ENCODE measurements around the gene RHOH. TPM values are rescaled to one million over a fixed set of nuclear protein-coding genes. Genes with fewer than 3 reads are reported as not detected.

RHOH gene
- total RNA-seq, 2 donors from 2014 or later, result 1.6 to 2.6 TPM

GRCh38 chr4:40176602-40177001 lies 20.2 kb upstream of the RHOH start:
- Histone ChIP-seq H3K27ac (no peak overlapping the region), H3K36me3 (no peaks in the 10 kb centered on the region), H3K4me3 (no peak overlapping the region), H3K9ac (ENCODE audit: low read depth in 2 of 2, low read length in 2 of 2) (no peak overlapping the region), H3K9me3 (no peaks in the 10 kb centered on the region), H3K27me3 (no peaks in the 10 kb centered on the region), H3K4me1 (no peaks in the 10 kb centered on the region)
- no peak for DNase-seq
- no peak for TF ChIP-seq CTCF (IDR thresholded peaks at IDR 0.05)
- intact Hi-C loops (cut with DNase I), result no loop called here

- TF ChIP-seq CTCF (IDR thresholded peaks at IDR 0.05), result no peak
- intact Hi-C loops (cut with DNase I), result no loop called here
- no peaks in the 10 kb centered on the region for H3K9me3 ChIP-seq
- DNase-seq, result no peak
- no peak overlapping the region for H3K9ac ChIP-seq (ENCODE audit: low read depth in 2 of 2, low read length in 2 of 2)
- H3K36me3 ChIP-seq, result no peaks in the 10 kb centered on the region
- no peaks in the 10 kb centered on the region for H3K27me3 ChIP-seq
- no peak overlapping the region for H3K27ac ChIP-seq
- no peaks in the 10 kb centered on the region for H3K4me1 ChIP-seq
- H3K4me3 ChIP-seq, result no peak overlapping the region
Observed at GRCh38 chr4:40177591-40177990, 19.2 kb upstream of the RHOH start.

- Histone ChIP-seq H3K27ac (no peak overlapping the region), H3K27me3 (no peaks in the 10 kb centered on the region), H3K4me3 (no peak overlapping the region), H3K9ac (ENCODE audit: low read depth in 2 of 2, low read length in 2 of 2) (no peak overlapping the region), H3K36me3 (no peaks in the 10 kb centered on the region), H3K9me3 (no peaks in the 10 kb centered on the region), H3K4me1 (no peaks in the 10 kb centered on the region)
- intact Hi-C loops (cut with DNase I), result no loop called here
- no peak for DNase-seq
- no peak for TF ChIP-seq CTCF (IDR thresholded peaks at IDR 0.05)
Observed at GRCh38 chr4:40178672-40179071, 18.2 kb upstream of the RHOH start.

- intact Hi-C loops (cut with DNase I), result no loop called here
- H3K36me3 ChIP-seq, result no peaks in the 10 kb centered on the region
Observed at GRCh38 chr4:40179360-40179759, 17.5 kb upstream of the RHOH start.

GRCh38 chr4:40180356-40180755 lies 16.5 kb upstream of the RHOH start:
- Histone ChIP-seq H3K36me3 (no peaks in the 10 kb centered on the region), H3K27ac (no peak overlapping the region), H3K4me1 (no peaks in the 10 kb centered on the region), H3K9me3 (no peaks in the 10 kb centered on the region), H3K4me3 (no peak overlapping the region), H3K9ac (ENCODE audit: low read depth in 2 of 2, low read length in 2 of 2) (no peak overlapping the region), H3K27me3 (no peaks in the 10 kb centered on the region)
- TF ChIP-seq CTCF (IDR thresholded peaks at IDR 0.05), result no peak
- no peak for DNase-seq
- intact Hi-C loops (cut with DNase I), result no loop called here

More at GRCh38 chr4:40179360-40179759, 17.5 kb upstream of the RHOH start:
- Histone ChIP-seq H3K9me3 (no peaks in the 10 kb centered on the region), H3K27me3 (no peaks in the 10 kb centered on the region), H3K4me1 (no peaks in the 10 kb centered on the region), H3K9ac (ENCODE audit: low read depth in 2 of 2, low read length in 2 of 2) (no peak overlapping the region), H3K27ac (no peak overlapping the region), H3K4me3 (no peak overlapping the region)
- no peak for DNase-seq
- no peak for TF ChIP-seq CTCF (IDR thresholded peaks at IDR 0.05)

GRCh38 chr4:40182001-40182400 lies 14.8 kb upstream of the RHOH start:
- Histone ChIP-seq H3K9ac (ENCODE audit: low read depth in 2 of 2, low read length in 2 of 2) (no peak overlapping the region), H3K4me3 (no peak overlapping the region), H3K27ac (no peak overlapping the region), H3K27me3 (no peaks in the 10 kb centered on the region), H3K9me3 (no peaks in the 10 kb centered on the region), H3K36me3 (no peaks in the 10 kb centered on the region), H3K4me1 (no peaks in the 10 kb centered on the region)
- intact Hi-C loops (cut with DNase I), result no loop called here
- TF ChIP-seq CTCF (IDR thresholded peaks at IDR 0.05), result no peak
- peak; percentile 4 for DNase-seq

All from colonic mucosa (tissue), 4 donors.